GM19468 (cell line): ENCODE results near the gene EFNA4.

Experiments used
- ATAC-seq: cut with Tn5 transposase; IDR thresholded peaks from one replicate; pipeline ENCODE4 v1.9.1; 2021; ENCODE audit warnings: mild to moderate bottlenecking, moderate library complexity, moderate number of reproducible peaks; ENCODE audit not compliant: unreplicated experiment; ENCODE audit errors: extremely low read depth

The EFNA4 gene

GRCh38 chr1:155071701-155072100, 8.2 kb downstream of the EFNA4 start:
- ATAC-seq: no peak

- ATAC-seq: no peak
These were observed 9.2 kb downstream of the EFNA4 start for GRCh38 chr1:155072531-155073289.

- ATAC-seq: no peak
These were observed 10.1 kb downstream of the EFNA4 start for GRCh38 chr1:155073377-155074242.

- no peak for ATAC-seq
These were observed 12.0 kb downstream of the EFNA4 start for GRCh38 chr1:155075535-155075934.

- ATAC-seq: no peak
These were observed 12.8 kb downstream of the EFNA4 start for GRCh38 chr1:155076371-155076770.

GRCh38 chr1:155077346-155077745, 13.8 kb downstream of the EFNA4 start:
- no peak for ATAC-seq

- ATAC-seq: no peak
These were observed 14.4 kb downstream of the EFNA4 start for GRCh38 chr1:155077758-155078445.

- ATAC-seq: no peak
These were observed 15.1 kb downstream of the EFNA4 start, which contains the start of gene EFNA3 for GRCh38 chr1:155078469-155079209. Gene EFNA3 (plus strand): TSS chr1:155078837. CDS start chr1:155078942, 105 bp downstream.

GRCh38 chr1:155079210-155079486, 15.6 kb downstream of the EFNA4 start:
- ATAC-seq: no peak

- no peak for ATAC-seq
These were observed 16.2 kb downstream of the EFNA4 start for GRCh38 chr1:155079487-155080311.

GRCh38 chr1:155080312-155081228, 17.0 kb downstream of the EFNA4 start:
- ATAC-seq: no peak

- no peak for ATAC-seq
These were observed 18.1 kb downstream of the EFNA4 start for GRCh38 chr1:155081472-155082300.

- no peak for ATAC-seq
These were observed 18.9 kb downstream of the EFNA4 start for GRCh38 chr1:155082301-155083051.

GRCh38 chr1:155083052-155083541, 19.6 kb downstream of the EFNA4 start:
- ATAC-seq: no peak

GRCh38 chr1:155083865-155084721, 20.6 kb downstream of the EFNA4 start:
- no peak for ATAC-seq
